COLO668 (cell line): ENCODE results near the gene SLCO1B3.
"Not testable (repeated sequence)": the region's sequence is repeated elsewhere in the genome, so short reads cannot be mapped to it uniquely, and the experiment has no call there.

Experiments
- DNase-seq: peaks from one replicate; lab custom pipeline; 2025; ENCODE audit not compliant: unreplicated experiment; lab: John Stamatoyannopoulos, UW

SLCO1B3 gene

GRCh38 chr12:20810487-20810886, at the start of gene SLCO1B3:
TSS of gene SLCO1B3 (plus strand) at chr12:20810705. CDS start at chr12:20815739, 5,034 bp downstream.
- DNase-seq: no peak

GRCh38 chr12:20777420-20777819, 33.1 kb upstream of the SLCO1B3 start:
- no peak for DNase-seq

GRCh38 chr12:20778969-20779368, 31.5 kb upstream of the SLCO1B3 start:
- DNase-seq: no peak

- not testable (repeated sequence) for DNase-seq
Observed at GRCh38 chr12:20779971-20780370, 30.5 kb upstream of the SLCO1B3 start.

GRCh38 chr12:20783796-20784357, 26.6 kb upstream of the SLCO1B3 start:
- not testable (repeated sequence) for DNase-seq

GRCh38 chr12:20792971-20793370, 17.5 kb upstream of the SLCO1B3 start:
- DNase-seq: no peak

GRCh38 chr12:20798554-20798953, 12.0 kb upstream of the SLCO1B3 start:
- DNase-seq: no peak

GRCh38 chr12:20800160-20800559, 10.3 kb upstream of the SLCO1B3 start:
- no peak for DNase-seq

GRCh38 chr12:20801035-20801434, 9.5 kb upstream of the SLCO1B3 start:
- DNase-seq: no peak

- no peak for DNase-seq
Observed at GRCh38 chr12:20805921-20806320, 4.6 kb upstream of the SLCO1B3 start.

- no peak for DNase-seq
Observed at GRCh38 chr12:20807192-20808080, 3.1 kb upstream of the SLCO1B3 start.

GRCh38 chr12:20808521-20808920, 2.0 kb upstream of the SLCO1B3 start:
- no peak for DNase-seq

- no peak for DNase-seq
Observed at GRCh38 chr12:20815574-20815973, 5.1 kb downstream of the SLCO1B3 start.

- DNase-seq: no peak
Observed at GRCh38 chr12:20822415-20822814, 11.9 kb downstream of the SLCO1B3 start.

GRCh38 chr12:20822925-20823324, 12.4 kb downstream of the SLCO1B3 start:
- DNase-seq: no peak

- DNase-seq: no peak
Observed at GRCh38 chr12:20829919-20830318, 19.4 kb downstream of the SLCO1B3 start.

- DNase-seq: no peak
Observed at GRCh38 chr12:20830456-20830855, 20.0 kb downstream of the SLCO1B3 start.

- no peak for DNase-seq
Observed at GRCh38 chr12:20832911-20833310, 22.4 kb downstream of the SLCO1B3 start.

GRCh38 chr12:20852649-20853048, 42.1 kb downstream of the SLCO1B3 start:
- DNase-seq: no peak

- DNase-seq: no peak
Observed at GRCh38 chr12:20863056-20863455, 52.6 kb downstream of the SLCO1B3 start.

GRCh38 chr12:20865873-20866272, 55.4 kb downstream of the SLCO1B3 start:
- DNase-seq: no peak

- DNase-seq: no peak
Observed at GRCh38 chr12:20868277-20868676, 57.8 kb downstream of the SLCO1B3 start.
